GM12865 (cell line): ENCODE measurements around the gene UROS.

Experiments
- DNase-seq: peaks from one replicate; pipeline ENCODE4 v3.0.0; 2010; ENCODE audit warnings: low read depth
- H3K4me3 ChIP-seq: 2 replicates; pipeline ENCODE4 v1.5.1; 2011; ENCODE audit warnings: mild to moderate bottlenecking, low read depth, low read length, control low read depth
- TF ChIP-seq, protein P1 (sequence below): IDR thresholded peaks from 2 replicates; pipeline ENCODE4 v1.5.1; 2011; ENCODE audit warnings: low read length, control low read depth, low read depth, inconsistent platforms; ENCODE audit not compliant: insufficient read depth; ENCODE audit errors: missing control alignments

The UROS gene

DNA sequence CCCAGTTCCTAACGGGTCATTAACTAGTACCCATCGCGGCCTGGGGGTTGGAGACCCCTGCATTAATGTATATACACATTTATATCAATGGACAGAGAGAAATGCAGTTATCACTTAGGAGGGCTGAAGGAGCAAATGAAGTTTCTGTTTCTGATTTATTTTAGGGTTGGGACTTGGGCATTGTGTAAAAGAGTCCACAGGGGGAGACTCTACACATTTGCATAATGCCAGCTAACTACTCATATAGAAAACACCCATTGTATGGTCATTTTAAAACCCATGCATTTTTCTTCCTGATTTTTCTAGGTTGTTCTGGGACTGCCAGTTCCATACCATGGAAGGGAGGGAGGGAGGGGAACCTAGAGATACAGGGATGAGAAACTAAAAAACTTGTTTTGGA is 23.8 kb upstream of the UROS start:
- H3K4me3 ChIP-seq: no peak overlapping the region
- DNase-seq: no peak
- TF ChIP-seq, protein P1, sequence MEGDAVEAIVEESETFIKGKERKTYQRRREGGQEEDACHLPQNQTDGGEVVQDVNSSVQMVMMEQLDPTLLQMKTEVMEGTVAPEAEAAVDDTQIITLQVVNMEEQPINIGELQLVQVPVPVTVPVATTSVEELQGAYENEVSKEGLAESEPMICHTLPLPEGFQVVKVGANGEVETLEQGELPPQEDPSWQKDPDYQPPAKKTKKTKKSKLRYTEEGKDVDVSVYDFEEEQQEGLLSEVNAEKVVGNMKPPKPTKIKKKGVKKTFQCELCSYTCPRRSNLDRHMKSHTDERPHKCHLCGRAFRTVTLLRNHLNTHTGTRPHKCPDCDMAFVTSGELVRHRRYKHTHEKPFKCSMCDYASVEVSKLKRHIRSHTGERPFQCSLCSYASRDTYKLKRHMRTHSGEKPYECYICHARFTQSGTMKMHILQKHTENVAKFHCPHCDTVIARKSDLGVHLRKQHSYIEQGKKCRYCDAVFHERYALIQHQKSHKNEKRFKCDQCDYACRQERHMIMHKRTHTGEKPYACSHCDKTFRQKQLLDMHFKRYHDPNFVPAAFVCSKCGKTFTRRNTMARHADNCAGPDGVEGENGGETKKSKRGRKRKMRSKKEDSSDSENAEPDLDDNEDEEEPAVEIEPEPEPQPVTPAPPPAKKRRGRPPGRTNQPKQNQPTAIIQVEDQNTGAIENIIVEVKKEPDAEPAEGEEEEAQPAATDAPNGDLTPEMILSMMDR: no peak

DNA sequence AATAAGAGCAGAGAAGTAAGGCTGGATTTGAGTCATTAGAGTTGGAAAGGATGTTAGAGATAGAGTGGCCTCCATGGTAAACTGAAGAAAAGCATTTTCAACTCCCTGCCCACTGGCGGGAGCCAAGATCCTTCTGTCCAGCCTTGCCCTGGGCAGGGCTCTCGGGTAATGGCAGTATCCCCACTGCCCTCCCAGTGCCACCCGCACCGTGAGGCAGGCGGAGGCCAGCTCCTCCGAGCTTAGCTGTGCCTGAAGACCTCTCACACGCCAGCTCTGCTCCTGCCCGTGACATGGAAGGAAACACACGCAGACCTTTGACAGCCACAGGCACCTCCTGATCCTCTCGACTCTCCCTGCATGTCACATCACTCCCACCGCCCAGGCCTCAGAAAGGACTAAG is 22.6 kb upstream of the UROS start:
- no peak for DNase-seq
- TF ChIP-seq, protein P1: no peak
- no peak overlapping the region for H3K4me3 ChIP-seq

- no peak overlapping the region for H3K4me3 ChIP-seq
- no peak for DNase-seq
- TF ChIP-seq, protein P1: no peak
Measured at GRCh38 chr10:125844751-125845221, 21.7 kb upstream of the UROS start.

DNA sequence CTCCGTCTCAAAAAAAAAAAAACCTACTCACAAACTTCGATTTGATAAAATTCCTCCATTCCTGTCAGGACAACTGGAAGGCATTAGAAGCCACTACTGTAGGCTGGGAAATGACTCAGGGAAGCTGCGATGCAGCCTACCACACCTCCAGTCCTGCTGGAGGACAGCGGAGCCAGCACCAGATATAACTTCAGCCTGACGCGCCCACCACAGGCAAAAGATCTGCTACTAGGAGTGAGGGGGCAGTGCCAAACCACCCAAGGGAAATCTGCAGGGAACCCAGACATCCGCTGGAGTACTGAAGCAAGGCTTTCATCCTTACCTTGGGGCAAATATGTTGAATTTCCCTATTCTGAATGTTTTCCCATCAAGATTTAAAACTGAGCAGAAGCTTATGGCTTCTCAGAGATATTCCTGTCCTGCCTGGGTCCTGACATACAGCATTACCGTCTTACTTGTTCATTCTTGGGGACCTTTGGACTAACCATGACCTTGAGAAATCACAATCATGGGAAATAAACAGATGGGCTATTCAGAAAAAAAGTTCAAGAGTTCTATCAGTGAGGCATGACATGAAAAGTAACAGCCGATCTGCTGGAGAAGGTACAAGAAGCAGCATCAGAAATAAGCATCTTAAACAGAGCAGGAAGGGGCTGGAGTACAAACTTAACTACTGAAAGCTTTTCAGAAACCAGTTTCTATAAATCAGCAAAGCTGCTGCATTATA is 20.7 kb upstream of the UROS start:
- TF ChIP-seq, protein P1: no peak
- H3K4me3 ChIP-seq: no peak overlapping the region
- DNase-seq: no peak

GRCh38 chr10:125840955-125841354 is 17.9 kb upstream of the UROS start:
- H3K4me3 ChIP-seq: no peak overlapping the region
- TF ChIP-seq, protein P1: no peak
- no peak for DNase-seq

- TF ChIP-seq, protein P1: no peak
- DNase-seq: no peak
- H3K4me3 ChIP-seq: no peak overlapping the region
Measured at GRCh38 chr10:125840406-125840805, 17.3 kb upstream of the UROS start.
